Brain pericyte (primary cell): ENCODE measurements around the gene PRPF40A.
"Not testable (repeated sequence)": the region's sequence is repeated elsewhere in the genome, so short reads cannot be mapped to it uniquely, and the experiment has no call there.

ENCODE experiments used
- DNase-seq: peaks from one replicate; pipeline ENCODE4 v3.0.0-alpha.2; 2012; ENCODE audit warnings: low read depth, low spot score

The PRPF40A gene

DNA sequence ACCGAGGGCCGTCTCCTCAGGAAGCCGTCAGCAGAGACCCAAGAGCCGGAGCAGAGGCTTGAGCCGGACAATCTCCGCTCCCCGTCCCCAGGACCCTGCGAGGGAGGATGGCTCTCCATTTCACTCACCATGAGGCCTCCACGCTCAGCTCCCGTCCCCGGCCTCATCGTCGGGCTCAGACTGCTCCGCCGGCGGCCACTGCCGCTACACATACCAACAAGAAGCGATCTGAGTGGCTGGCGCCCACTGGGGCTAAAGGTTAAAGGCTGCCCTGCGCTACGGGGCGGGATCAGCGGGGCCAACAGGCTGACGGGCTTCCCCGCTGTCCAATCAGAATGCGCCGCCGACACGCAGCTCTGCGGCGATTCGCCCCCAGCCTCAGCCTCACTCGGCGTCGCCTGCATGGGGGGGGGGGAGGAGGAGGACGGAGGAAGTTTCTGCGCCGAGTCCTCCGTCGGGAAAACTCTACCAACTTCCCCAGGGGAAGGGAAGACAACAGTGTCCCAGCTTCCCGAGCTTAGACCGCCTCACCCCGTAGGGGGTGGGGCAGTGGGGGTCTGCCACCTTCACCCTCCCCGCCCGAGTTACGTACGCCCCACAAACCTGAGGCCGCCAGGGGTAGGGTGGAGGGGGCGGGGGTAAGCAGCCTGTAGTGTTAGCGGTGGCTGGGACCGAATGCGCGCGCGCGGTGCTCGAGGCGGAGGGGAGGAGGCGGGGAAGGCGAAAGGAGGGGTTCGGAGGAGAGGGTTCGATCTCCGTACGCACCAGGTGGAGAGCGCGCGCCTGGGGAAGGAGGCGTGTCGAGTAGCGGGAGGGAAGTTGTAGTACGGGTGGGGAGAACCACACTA, at the start of gene PRPF40A:
TSS of gene PRPF40A (minus strand) at position 234 of the 848 bp plus-strand sequence. CDS start at position 212, 22 bp downstream.
- DNase-seq = peak; percentile 96

DNA sequence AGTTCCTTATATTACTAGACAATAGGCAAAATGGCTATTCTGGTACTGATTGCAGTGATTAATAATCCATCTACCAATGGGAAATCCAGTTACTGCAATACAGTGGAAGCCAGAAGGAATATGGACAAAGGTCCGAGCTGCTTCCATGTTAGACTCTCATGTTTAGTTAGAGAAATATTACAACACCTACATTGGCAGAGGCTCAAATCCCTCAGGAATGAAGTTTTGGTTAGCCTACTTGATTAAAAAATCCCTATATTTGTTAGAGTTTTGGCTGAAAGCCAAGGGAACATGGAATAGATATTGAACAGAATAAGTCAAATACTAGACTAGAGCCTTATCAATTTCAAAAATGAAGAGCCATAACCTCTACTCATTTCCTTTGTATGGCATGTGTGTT, 49.7 kb upstream of the PRPF40A start:
- no peak for DNase-seq

DNA sequence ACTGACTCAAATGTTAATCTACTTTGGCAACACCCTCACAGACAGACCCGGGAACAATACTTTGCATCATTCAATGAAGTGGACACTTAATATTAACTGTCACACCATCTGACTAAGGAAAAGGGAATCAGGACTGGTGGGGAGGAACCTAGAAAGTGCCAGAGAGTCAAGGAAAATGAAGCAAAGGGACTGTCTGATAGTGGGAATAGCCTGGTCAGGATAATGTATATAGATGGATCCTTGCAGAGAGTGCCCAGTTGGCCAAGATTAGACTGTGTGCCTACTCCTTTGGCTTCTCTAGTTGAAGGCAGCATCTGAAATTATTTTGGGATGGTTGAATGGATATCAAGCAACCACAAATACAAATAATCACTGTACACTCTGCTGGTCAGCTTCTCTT, 46.4 kb upstream of the PRPF40A start:
- DNase-seq = no peak

DNA sequence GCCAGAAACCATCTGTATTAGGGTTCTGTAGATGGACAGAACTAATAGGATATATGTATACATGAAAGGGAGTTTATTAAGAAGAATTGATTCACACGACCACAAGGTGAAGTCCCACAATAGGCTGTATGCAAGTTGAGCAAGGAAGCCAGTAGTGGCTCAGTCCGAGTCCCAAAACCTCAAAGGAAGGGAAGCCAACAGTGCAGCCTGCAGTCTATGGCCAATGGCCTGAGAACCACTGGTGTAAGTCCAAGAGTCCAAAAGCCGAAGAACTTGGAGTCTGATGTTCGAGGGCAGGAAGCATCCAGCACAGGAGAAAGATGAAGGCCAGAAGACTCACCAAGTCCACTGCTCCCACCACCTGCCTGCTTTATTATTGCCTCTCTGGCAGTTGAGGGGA, 45.9 kb upstream of the PRPF40A start:
- DNase-seq = not testable (repeated sequence)

DNA sequence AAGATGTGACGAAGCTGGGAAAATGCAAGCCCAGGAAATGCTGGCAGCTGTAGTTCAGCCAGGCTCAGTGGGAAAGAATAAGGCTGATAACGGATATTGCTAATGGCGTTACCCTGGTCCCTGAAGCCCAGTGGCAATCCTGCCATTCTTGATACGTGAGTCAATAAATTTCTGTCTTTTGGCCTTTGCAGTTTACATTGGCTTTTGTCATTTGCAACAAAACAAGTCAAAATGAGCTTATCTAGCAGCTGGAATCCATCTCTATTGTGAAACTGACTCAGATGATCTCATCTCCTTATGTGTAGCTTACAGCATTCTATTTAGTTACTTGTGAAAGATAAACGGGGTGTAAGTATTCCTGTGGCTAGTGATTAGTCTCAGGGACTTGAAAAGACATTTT, 44.9 kb upstream of the PRPF40A start:
- DNase-seq = no peak

DNA sequence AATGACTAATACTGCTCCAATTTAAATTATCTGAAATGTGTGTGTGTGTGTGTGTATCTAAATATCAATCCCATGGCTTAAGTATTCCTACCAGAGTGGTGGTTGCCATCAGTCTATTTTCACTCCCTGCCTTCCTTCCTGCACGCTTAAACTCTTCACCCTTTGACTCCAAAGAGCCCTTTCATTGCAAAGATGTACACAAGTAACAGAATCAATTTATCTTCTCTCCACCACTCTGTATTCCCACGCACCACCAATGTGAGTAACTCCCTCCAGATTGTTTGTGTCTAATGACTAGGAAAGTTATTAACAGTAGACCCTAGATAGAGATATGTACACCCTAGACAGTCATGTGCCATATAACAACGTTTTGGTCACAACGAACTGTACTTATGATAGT, 44.0 kb upstream of the PRPF40A start:
- DNase-seq = no peak

DNA sequence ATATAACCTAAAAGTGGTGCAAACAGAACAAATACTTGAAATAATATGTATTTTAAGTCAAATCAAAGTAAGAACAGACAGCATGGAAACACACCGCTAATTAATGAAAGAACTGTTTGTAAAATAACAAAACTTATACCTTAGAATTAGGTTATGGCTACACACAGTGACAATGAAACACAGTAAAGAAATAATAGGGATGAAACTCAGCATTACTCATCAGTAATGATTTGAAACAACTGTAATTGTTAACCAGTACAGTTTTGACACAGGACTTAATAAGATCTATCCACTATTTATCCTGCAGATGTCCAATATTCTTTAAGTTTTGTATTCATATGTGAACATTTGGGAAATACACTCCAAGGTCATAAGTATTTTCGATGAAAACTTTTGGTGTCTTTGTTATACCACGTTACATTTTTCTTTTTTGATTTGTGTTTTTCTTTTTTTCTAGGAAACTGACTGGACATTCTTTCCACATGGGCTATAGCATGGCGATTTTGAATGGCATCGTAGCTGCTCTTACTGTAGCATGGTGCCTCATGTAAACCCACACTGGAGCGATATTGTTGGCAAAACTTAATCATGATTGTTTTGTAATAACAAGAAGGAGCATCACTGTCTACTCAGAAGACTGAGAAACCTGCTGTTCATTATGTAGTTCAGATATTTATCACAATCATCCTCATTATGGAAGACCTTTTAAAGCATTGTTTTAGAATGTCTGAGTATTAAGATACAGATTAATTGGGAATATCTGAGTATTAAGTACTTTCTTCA, 42.2 kb upstream of the PRPF40A start:
- DNase-seq = no peak

DNA sequence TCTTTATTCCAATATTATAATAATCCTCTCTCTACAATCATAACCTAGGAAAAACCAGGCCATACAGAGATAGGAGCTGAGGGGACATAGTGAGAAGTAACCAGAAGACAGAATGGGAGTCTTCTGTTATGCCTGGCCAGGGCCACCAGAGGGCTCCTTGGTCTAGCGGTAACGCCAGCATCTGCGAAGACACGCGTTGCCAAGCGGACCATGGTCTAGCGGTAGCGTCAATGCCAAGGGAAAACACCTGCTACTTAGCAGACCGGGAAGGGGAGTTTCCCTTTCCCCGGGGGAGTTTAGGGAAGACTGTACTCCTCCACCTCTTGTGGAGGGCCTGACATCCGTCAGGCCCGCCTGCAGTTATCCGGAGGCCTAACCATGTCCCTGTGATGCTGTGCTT, 37.8 kb upstream of the PRPF40A start:
- no peak for DNase-seq

DNA sequence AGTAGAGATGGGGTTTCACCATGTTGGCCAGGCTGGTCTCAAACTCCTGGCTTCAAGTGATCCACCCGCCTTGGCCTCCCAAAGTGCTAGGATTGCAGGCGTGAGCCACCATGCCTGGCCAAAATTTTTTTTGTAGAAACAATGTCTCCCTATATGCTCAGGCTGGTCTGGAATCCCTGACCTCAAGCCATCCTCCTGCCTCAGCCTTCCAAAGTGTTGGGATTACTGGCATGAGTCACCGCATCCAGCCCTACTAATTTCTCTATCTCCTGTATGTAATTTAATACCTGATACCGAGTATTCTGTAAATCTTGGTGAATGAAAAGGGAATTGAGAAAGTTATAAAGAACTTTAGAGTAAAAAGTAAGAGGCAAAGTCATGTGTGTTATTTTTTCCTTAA, 30.5 kb upstream of the PRPF40A start:
- not testable (repeated sequence) for DNase-seq

DNA sequence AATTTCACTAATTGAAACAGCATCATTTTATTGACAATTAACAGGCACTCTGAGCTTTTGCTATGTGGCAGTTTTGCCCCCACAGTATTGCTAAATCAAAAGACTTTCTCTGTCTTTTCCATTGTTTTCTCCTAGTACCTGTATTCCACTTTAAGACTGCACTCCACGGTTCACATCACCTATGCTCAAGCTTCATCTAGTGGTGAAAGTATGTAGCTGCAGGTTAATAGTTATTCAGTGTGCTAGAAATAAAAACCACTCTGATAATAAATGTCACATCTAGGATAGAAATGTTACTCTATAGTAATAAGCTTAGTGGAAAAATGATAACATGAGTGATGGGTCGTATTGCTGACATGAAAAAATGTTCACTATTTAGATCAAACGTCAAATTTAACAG, 25.7 kb upstream of the PRPF40A start:
- DNase-seq = no peak

DNA sequence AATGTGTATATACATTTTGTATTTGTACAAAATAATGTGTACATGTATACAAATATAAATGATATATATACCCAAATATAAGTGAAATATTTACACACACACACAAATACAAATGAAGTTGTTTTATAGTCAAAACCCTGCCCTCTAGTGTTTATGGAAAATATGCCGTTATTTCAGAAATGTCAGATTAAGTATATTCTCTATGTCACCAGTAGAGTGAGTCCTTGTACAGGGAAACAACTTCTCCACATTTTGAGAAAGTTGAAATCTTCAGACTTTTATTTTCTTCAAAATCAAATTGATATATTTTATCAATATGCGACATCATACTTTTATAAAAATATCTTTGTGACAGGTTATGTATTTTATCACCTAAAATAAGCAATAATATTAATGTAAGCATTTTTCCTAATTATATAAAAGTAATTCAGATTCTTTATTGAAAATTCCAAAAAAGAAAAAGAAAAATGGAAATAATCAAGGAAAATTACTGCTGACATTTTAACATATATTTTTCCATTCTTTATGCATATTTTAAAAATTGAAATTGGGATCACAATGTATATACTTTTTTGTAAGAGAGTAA, 23.6 kb upstream of the PRPF40A start:
- DNase-seq = peak; percentile 41

DNA sequence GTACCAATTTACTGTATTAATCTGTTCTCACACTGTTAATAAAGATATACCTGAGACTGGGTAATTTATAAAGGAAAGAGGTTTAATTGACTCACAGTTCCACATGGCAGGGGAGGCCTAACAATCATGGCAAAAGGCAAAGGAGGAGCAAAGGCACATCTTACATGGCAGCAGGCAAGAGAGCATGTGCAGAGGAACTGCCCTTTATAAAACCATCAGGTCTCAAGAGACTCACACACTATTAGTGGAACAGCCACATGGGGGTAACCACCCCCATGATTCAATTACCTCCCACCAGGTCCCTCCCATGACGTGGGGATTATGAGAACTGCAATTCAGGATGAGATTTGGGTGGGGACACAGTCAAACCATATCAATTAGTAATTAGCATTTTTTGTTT, 22.4 kb upstream of the PRPF40A start:
- not testable (repeated sequence) for DNase-seq

DNA sequence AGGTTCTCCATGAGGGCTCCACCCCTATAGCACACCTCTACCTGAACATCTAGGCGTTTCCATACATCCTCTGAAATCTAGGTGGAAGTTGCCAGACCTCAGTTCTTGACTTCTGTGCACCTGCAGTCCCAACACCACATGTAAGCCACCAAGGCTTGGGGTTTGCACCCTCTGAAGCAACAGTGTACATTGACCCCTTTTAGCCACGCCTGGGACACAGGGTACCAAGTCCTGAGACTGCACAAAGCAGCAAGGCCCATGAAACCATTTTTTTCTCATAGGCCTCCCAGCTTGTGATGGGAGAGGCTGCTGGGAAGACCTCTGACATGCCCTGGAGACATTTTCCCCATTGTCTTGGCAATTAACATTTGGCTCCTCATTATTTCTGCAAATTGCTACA, 21.2 kb upstream of the PRPF40A start:
- no peak for DNase-seq

DNA sequence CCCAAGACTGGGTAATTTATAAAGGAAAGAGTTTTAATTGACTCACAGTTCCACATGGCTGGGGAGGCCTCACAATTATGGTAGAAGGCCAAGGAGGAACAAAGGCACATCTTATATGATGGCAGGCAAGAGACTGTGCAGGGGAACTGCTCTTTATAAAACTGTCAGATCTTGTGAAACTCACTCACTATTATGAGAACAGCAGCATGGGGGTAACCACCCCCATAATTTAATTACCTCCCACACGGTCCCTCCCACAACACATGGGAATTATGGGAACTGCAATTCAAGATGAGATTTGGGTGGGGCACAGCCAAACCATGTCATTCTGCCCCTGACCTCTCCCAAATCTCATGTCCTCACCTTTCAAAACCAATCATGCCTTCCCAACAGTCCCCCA, 20.2 kb upstream of the PRPF40A start:
- not testable (repeated sequence) for DNase-seq

DNA sequence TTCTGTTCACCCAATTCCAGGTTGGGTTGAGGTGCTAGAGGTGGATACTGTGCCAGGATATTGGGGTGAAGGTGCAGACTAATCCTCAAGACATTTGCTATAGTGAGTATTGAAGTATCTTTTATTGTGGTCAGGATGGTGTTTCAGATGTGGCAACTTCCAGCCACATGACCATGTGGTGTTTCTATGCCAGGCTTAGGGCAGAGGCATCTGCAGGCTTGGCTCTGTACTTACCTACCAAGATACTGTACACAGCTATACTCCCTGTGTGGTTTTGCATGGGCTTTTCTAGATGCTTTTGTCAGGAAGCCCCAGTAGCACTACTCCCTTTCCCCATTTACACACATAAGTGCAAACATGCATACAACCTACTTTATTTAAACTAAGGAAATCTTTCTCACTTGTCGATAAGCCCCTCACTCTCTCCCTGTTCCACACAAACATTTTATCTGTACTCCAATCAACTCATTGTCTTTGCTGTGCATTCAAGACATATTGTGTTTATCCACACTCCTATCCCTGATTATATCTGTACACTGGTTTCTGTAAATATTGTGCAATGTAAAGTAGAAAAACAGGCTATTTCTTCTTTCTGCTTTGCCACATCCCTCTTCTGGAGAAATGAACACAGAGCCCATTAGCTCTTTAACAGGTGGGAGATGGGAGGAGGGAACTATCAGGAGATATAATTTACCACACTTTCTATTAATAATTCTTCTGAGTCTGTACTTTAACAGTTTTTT, 13.5 kb upstream of the PRPF40A start:
- DNase-seq = no peak

DNA sequence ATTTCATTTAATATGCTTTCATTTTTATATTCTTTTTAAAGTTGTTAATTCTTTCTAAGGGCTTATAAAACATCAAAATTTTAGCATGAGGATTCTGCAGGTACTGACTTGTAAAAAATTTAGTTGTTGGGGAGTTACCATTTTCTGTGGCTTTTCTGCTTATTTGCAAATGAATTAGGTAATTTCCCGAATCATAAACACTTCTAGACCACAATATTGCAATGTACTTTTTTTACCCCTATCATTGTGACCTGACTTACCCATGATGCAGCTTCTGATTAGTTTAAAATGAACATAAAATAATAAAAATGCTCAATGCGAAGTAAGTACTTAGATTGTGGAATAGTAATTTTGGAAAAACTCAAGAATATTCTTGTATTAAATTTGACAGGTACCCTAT, 12.6 kb upstream of the PRPF40A start:
- no peak for DNase-seq

DNA sequence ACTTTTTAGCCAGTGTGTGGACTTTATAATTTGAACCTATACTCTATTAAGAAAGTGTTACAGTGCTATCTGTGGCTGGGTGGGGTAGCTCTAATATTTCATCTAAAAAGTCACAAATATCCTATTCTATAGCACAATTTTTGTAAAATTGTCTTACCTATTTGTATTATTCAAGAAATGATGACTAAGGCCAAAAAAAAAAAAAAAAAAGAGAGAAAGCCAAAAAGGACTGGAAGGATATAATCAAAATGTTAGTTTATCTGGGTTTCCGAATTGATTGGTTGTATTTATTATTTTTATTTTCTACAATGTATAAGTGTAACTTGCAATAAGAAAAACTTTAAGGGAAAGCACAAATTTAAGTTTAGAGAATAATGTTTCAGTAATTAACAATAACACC, 6.7 kb upstream of the PRPF40A start:
- DNase-seq = no peak

DNA sequence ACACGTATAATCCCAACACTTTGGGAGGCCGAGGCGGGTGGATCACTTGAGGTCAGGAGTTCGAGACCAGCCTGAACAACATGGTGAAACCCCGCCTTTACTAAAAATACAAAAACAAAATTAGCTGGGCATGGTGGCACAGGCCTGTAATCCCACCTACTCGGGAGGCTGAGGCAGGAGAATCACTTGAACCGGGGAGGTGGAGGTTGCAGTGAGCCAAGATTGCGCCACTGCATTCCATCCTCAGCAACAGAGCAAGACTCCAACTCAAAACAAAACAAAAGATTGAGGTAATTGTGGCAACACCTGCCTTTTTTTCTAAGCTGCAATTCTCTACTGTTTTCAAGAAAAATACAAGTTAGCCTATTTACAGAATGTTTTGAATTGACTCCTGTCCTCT, 5.4 kb upstream of the PRPF40A start:
- not testable (repeated sequence) for DNase-seq

DNA sequence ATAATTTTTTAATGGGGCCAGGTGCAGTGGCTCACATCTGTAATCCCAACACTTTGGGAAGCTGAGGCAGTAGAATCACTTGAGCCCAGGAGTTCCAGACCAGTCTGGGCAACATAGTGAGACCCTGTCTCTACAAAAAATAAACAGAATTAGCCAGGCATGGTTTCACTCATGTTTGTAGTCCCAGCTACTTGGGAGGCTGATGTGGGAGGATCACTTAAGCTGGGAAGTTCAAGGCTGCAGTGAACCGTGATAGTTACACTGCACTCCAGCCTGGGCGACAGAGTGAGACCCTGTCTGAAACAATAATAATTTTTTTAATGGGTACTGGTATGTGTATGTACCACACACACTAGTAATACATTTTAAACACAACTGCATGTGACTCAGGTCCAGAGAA, 3.5 kb upstream of the PRPF40A start:
- no peak for DNase-seq

DNA sequence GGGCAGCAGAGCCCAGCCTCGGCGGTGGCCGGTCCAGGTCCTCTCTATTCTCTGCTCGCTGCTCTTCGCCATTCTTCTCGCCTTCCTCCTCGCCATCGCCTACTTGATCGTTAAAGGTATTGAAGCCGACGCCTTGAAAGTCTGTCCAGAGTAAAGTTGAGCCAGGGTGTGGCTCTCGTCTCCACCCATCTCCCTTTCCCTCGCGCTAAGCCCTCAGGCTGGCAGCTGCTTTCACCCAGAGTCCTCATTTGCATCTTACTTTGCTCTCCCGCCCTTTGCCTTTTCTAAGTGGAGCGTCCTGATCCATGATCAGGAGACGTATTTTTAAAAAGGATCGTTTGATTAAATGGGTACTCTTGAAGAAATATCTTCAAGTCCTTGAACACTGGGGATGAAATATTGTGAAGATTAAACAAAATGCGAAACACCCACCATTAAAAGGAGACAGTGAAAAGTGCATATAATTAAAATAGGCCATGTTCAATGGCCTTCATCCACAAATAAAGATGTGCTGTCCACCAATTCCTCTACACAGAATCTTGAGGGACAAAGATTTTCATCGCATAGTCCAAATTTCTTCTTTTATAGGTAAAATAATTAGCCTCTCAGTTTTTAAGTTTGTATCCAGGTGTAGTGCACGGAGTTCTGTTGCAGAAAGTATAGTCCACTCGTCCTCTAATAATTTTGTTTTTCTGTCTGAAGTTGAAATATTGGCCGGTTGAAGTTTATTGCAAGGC, 1.8 kb upstream of the PRPF40A start:
- DNase-seq = peak; percentile 12
